Fibroblast of gingiva (primary cell): ENCODE results near the gene HMX3.
"Not testable (repeated sequence)": the region's sequence is repeated elsewhere in the genome, so short reads cannot be mapped to it uniquely, and the experiment has no call there.

ENCODE experiments used
- DNase-seq: peaks from one replicate; pipeline ENCODE4 v3.0.0-alpha.2; 2011; ENCODE audit warnings: low read depth

HMX3 gene

DNA sequence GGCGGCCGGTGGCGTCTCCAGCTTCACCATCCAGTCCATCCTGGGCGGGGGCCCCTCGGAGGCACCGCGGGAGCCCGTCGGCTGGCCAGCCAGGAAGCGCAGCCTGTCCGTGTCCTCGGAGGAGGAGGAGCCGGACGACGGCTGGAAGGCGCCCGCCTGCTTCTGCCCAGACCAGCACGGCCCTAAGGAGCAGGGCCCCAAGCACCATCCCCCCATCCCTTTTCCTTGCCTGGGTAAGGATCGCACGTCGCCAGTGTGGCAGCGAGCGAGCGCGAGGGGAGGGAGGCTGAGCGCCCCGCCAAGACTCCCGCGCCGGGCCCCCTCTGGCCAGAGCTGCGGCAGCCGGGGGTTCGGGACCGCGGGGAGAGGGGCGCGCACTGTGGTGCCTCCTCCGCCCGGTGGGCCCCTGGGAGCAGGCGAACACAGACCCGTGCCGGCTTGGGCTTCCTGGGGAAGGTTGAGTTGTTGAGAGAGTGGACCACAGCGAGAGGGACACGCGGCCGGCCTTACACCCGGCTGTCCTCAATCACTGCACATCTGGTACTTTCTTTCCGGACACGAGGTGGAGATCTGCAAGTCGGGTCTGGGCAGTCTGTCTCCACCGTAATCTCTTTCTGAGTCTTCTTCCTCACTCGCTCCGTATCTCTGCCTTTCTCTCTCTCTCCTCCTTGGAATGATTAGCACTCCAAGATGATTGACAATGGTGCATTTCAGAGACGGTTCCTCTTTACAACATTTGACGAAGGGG is 12.8 kb downstream of the HMX3 start:
- DNase-seq: no peak

DNA sequence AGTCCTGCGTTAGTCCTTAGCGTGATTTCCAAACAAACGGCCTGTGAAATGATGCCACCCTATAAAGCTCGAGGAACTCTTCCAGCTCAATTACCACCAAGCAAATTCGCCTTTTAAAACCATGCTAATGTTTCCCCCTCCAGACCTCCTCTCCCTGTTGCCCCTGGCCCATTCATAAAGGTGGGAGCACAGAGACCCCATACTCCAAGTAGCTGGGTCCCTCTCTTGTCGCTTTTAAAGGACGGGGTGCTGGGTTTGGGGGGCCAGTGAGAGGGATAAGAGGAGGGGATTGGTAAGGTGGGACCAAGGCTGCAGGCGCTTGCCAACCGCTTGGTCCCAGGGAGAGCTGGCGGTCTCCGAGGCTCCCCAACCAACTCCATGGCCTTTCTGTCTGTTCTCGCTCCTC is 13.4 kb downstream of the HMX3 start:
- no peak for DNase-seq

DNA sequence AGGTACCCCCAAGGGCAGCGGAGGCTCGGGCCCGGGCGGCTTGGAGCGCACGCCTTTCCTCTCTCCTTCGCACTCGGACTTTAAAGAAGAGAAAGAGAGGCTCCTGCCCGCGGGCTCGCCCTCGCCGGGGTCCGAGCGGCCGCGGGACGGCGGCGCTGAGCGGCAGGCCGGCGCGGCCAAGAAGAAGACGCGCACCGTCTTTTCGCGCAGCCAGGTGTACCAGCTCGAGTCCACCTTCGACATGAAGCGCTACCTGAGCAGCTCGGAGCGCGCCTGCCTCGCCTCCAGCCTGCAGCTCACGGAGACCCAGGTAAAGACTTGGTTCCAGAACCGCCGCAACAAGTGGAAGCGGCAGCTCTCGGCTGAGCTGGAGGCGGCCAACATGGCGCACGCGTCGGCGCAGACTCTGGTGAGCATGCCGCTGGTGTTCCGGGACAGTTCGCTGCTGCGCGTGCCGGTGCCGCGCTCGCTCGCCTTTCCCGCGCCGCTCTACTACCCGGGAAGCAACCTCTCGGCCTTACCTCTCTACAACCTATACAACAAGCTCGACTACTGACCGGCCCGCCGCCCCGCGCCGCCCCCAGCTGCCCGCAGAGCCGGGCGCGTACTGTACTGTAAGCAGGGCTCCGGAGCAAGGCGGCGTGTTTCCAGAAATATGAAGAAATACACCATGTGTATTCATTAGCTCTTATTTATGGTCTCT is 13.9 kb downstream of the HMX3 start:
- peak; percentile 36 for DNase-seq

DNA sequence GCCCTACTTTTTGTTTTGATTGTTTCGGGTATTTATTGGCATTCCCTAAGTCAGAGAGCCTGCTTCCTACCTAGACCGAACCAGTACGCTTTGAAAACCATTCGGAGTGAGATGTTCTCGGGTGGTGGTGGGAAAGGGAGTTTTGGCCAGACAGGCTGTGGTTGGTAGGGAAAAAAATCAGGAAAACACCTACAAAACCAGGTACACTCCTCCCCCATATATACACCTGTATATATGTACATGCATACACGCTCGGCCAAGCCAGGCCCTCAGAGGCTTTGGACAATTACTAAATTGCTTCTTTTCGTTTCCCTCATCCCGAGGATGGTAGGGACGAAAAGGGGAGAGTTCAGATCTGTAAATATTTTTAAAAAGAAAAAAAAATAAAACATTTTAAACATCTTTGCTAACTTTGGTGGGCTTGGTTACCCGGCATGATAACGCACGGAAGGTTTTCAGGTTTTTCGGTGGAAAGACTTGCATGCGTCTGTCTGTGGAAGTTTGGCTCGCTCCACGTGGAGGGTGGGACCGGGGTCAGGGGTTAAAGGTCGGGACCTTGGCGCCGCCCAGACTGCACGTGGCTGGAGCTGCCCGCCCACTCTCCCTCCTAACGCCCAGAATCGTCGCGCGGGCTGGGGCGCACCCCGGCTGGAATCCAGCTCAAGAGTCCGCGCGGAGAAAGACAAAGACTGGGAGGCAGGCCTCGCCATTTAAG is 14.7 kb downstream of the HMX3 start:
- DNase-seq: no peak

DNA sequence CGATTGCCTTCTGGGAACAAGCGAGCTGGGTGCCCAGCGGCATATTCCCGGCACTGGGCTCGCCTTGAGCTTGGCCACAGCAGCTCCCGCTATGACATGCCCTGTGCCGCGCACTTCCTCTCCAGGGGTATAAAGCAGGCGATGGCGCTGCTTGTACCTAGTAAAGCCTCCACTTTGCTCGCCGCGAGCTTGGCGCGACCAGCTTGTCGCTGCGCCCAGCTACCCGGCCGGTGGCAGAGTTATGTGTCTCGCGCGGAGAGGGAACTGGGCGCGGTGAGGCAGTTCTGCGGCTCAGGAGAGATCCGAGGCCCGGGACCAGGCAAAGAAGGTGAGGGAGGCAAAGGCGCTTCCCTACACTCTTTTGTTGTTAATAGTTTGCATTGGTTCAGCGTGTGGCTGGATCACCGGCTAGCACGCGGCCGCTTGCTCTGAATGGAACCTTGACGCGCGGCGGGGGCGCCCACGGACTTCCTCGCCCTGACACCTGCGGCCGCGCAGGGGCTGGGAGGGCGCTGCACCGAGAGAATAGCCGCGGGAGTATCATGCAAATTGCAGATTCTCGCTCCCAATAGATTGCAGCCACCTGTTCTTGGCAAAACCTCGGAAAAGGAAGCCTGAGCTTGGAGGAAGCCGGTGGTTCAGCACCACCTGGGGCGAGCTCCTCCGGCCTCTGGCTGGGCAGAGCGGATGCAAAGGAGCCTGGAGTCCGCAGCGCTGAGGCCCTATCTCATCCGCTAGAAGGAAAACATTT is 15.4 kb downstream of the HMX3 start:
- DNase-seq: no peak

DNA sequence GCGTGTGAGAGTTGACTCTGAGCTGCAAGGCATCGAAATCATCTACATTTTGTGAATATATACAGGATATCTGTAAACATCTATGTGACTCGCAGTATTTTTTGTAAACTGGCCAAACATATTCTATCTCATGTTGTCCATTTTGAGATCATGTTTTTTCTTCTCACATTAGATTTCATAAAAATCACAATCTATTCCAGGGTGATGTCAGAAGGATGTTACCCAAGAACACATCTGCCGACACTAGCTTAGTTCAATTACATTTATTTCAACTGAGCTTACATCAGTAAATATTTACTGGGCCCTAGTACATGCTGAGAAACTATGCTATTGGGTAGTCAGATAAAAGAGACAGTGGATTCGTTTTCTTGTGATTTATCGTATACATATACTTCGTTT is 16.0 kb downstream of the HMX3 start:
- DNase-seq: no peak

DNA sequence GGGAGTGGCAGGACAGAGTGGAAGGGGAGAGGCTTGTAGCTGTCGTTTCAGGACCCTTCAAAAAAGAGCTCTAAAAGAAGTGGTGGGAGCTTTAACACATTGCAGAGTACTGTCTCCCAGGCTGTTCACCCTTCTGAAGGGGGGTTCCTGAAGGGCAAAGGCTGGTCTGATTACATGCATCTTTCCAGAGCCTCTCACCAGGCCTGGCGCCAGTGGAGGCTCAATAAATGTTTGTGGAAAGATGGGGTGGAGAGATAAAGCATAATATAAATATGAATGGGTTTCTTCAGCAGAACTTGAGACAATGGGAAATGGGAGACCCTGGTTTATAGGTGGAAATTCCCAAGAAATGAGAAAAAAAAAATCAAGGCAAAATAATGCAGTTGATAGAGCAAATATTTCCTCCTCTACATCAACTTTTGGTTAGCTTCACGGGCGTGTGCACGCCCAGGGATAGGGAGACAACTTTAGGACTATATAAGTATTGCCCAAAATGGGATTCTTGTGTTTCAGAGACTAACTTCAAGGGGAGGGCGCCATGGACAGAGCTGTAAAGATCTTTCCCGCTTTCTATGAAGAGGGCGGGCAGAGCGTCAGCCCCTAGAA is 17.8 kb downstream of the HMX3 start:
- DNase-seq: no peak

DNA sequence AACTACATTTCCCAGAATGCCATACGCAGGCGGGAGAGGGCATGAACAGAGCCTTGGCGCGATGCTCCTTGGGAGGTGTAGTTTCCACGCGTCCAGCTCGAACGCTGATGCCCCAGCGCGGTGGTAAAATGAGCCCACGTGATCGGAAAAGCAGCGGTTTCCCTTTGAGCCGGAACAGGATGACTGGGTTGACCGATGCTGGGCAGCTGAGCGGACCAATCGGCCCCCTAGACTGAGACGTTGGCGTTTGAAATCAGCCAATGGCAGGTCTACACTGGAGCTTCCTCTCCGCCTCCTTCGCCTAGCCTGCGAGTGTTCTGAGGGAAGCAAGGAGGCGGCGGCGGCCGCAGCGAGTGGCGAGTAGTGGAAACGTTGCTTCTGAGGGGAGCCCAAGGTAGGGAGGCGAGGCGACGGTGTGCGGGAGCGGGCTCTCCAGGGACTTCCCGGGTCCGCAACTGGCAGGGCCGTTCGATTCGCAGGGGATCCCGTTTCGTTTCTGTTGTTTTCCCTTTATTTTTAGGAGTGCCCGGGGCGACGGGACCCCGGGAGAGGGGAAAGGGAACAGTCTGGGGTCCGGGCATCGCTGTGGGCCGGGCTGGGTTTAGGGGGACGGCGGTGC is 18.4 kb downstream of the HMX3 start, which contains the start of gene BUB3:
TSS of gene BUB3 (plus strand) at position 311 of the 619 bp plus-strand sequence. CDS start 516 bp downstream, outside the sequence.
- peak; percentile 99 for DNase-seq

DNA sequence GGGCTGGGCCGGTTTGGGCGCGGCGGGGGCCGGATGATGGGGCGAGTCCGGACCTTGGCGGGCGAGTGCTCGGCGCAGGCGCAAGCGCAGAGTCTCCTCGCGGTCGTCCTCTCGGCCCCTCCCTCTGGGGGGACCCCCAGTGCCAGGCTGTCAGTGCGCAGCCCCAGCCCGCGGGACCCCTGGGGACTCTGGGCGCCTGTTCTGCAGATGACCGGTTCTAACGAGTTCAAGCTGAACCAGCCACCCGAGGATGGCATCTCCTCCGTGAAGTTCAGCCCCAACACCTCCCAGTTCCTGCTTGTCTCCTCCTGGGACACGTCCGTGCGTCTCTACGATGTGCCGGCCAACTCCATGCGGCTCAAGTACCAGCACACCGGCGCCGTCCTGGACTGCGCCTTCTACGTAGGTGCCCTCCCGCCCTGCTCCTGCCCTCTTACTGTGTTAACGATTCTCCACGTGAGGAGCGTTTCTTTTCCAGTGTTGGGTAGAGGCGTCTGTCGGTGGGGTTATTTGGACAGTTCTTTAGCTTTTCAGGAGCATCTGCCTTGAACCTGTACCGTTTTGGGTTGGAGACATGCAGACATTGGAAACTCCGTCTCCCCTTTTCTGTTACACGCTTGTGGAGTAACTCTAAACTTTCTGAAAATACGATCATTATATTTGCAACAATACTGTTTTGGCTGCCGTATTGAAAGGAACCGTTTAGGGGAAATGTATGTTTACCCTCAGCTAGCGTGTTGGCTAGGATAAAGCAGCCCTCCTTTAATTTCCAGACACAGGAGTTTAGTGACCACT is 19.1 kb downstream of the HMX3 start:
- peak; percentile 41 for DNase-seq

DNA sequence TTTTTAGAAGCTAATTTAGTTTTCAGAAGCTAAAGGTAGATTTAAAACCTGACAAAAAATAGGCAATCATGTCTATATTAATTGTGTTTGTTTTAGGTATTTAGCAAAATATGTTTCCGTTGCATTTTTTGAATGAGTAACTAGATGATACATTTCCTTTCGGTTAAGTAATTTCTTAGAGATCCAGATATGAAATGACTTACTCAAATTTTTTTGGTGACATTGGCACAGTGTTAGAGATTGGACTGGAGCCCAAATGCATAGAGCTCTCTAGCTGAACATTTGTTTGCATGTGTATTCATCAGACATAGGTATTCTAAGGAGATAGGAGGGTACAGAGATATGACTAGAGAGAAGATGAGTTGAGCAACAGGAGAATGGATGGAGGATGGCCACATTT is 20.3 kb downstream of the HMX3 start:
- DNase-seq: peak; percentile 31

DNA sequence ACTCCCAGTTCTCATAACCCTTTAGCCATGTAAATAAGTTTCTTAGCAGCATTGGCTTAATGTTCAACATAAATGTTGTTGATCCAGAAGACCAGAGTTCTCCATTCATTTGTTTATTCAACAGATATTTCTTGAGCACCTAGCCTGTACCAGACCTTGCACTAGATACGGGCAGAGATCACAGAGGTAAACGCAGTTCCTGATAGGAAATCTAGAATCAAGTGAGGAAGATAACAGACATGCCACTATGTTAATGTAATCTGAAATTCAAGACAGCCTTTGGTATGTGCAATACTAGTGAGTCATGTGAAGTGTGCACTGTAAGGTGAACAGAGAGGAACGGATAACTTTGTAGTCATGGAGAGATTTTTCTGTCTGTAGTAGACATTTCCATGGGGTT is 21.4 kb downstream of the HMX3 start:
- peak; percentile 21 for DNase-seq

DNA sequence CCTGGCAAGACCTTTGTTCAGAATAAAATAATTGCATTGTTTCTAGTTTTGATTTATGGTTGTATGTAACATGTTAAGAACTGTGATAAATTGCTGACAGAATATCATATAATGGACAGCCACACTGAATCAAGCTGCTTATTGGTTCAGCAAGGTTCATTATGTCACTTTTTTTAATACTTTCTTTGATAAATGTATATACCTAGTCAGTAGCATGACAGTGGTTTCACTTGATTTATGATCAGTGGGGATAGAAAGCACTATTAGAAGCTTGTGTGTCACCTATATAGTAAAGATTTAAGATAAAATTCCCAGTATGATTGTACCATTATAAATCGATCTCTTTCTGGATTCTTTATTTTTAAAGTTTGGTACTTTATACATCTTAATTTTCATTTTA is 22.9 kb downstream of the HMX3 start:
- no peak for DNase-seq

DNA sequence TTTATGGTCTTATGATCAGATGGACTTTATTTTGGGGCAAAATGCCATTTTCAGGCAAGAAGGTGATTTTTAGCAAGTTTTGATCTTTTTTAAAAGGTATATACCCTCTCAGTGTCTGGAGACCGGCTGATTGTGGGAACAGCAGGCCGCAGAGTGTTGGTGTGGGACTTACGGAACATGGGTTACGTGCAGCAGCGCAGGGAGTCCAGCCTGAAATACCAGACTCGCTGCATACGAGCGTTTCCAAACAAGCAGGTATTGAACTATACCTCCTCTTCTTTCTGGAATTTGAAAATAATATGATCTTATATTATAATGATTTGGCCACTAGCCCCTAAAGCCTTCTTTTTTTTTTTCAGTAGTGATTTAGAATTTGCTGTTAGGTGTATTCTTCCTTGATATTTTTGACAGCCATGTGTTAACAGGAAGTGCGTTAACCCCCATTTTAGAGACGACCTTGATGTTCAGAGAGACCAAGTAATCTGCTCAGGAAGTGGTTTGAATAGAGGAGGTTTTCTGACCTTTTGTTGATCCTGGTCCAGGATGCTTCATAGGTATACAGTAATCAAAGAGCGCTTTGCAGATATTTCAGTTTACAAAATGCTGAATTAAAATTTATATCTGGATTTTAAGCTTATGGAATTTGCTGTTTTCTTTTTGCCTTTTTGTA is 24.7 kb downstream of the HMX3 start:
- DNase-seq: no peak

DNA sequence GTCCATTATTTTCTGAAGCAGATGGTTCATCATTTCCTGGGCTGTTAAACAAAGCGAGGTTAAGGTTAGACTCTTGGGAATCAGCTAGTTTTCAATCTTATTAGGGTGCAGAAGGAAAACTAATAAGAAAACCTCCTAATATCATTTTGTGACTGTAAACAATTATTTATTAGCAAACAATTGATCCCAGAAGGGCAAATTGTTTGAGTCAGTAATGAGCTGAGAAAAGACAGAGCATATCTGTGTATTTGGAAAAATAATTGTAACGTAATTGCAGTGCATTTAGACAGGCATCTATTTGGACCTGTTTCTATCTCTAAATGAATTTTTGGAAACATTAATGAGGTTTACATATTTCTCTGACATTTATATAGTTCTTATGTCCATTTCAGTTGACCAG is 28.5 kb downstream of the HMX3 start:
- no peak for DNase-seq

DNA sequence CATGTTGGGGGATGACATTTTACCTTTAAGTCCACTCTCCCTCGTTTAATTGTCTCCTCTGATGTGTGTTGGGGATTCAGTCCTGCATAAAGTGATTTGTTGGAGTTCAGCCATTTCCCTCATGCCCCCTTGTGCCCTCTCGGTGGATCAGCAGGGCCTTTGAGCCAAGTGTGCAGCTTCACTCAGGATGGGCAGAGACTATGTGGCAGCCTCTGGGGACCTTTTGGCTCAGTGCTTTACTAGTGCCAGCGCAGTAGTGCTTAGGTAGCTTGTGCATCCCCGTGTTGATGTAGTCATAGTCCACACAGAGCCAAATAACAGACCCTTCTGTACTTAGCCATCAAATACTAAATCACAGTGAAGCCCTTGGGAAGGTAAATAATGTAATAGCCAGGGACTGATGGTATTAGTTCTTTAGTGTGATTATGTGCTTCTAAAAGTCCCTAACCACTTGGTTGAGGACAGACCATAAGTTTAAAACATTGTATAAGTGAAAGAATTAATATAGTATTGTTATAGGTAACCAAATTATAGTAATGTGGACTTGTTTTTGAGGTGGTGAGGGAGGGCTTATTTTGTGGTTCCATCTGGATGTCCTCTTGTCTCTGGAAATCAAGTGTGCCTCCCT is 29.8 kb downstream of the HMX3 start:
- no peak for DNase-seq

DNA sequence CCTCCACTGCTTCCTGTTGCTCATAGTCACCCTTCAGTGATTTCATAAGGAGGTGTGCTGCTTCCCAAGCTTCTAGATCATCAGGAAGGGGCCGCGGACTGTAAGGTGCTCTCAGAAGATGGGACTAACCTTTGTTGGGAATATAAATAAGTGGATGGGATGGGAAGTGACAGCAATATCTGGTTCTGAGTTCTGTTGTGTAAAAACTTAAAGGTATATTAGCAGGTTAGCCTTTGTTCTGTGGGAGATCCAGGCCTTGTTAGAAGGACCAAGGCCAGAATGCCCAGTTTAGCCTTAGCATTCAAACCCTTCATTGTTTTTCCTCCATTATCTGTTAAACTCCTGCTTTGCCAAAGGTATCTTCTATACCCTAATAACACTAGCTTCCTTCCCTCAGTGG is 30.8 kb downstream of the HMX3 start:
- DNase-seq: no peak

DNA sequence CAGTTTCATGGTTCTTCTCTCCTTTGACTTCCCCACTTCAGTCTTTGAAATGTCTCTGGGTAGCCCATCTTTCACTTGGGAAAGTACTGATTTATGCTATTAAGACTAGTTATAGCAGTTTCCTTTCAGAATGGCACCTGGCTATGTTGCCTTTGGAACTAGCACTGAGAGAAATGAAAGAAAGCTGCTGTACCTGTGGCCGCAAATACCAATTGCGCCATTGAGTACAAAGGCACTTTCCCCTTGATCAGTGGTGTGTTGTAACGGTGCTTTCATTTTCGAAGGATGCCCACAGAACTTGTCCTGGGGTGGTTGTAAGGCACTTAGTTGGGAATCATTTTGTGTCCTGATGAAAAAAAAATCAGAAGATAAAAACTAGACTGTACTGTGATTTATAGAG is 35.2 kb downstream of the HMX3 start:
- DNase-seq: no peak

DNA sequence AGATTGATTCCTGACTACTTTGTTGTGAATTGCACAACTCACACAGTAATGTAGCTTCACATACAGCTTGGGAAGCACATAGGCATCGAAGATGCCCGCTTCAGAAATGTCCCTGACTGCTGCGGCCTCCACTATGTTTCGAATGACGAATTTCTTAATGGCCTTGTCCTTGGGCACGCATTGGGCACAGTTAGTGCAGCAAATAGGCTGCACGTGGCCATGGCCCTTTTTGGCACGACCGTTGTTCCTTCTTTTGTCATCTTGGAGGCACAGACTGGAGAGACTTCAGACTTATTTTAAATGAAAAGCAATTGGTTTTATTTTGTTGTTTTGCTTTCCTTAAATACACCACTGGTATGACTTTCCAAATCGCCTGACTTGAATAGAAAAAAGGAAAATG is 35.8 kb downstream of the HMX3 start:
- DNase-seq: not testable (repeated sequence)
